Hematopoietic multipotent progenitor cell treated with erythropoietin and hydrocortisone succinate and interleukin-3 and kit ligand, for 6 days (in vitro differentiated cells): ENCODE measurements around the gene TMEM131.
"Not testable (repeated sequence)": the region's sequence is repeated elsewhere in the genome, so short reads cannot be mapped to it uniquely, and the experiment has no call there.

Experiments
- DNase-seq: peaks from one replicate; pipeline ENCODE4 v3.0.0-alpha.2; 2015

Gene TMEM131

DNA sequence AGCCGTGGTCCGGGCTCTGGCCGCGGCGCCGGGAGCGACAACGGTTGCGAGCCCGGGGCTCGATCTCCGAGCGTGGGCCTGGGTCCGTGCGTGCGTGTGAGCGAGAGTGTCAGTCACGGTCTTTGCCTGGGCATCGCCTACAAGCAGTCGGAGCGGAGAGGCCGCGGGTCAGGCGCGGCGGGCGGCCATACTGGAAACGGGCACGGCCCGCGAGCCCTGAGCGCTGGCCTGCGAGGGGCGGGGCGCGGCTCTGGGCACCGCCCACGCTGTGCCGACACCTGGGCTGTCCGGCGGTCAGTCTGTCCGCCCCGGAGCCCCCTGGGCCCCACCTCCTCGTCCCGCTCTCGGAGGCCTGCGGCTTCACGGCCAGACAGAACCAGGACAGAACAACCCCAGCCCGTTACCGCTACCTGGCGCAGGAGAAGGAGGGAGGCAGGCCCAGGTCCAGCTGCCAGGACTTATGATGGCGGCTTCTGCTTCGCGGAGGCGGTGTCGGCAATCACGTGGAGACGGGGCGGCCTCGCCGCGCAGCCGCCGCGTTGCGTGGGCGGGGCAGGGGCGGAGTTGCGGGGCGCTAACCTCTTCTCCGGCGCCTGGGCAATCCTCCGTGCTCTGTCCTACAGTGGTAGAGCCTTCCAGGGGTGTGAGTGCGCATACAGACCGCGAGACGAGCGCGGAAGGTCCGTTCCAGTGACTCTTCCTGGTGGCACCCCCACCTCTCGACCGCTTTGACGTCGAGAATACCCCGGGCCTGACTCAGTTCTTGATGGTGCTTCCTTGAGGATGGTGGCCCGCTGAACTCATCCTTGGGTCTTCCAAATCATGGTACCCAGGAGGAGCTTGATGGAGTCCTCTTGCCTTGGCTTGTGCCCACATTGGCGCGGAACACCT, at the start of gene TMEM131:
Gene TMEM131 (minus strand): TSS at position 215 of the 891 bp plus-strand sequence. CDS start 286 bp downstream, outside the sequence.
- peak; percentile 95 for DNase-seq

DNA sequence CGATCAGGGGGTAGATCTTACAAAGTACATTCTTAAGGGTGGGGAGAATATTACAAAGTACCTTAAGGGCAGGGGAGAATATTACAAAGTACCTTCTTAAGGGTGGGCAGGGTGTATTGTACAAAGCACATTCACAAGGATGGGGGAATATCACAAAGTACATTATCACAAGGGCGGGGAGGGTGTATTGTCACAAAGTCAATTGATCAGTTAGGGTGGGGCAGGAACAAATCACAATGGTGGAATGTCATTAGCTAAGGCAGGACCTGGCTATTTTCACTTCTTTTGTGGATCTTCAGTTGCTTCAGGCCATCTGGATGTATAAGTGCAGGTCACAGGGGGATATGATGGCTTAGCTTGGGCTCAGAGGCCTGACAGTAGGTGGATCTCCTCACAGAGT, 49.0 kb upstream of the TMEM131 start:
- not testable (repeated sequence) for DNase-seq

GRCh38 chr2:98043101-98043500, 47.4 kb upstream of the TMEM131 start:
- no peak for DNase-seq

GRCh38 chr2:98040331-98040939, 44.7 kb upstream of the TMEM131 start:
- no peak for DNase-seq

GRCh38 chr2:98039085-98039756, 43.5 kb upstream of the TMEM131 start:
- peak; percentile 39 for DNase-seq

- peak; percentile 13 for DNase-seq
Measured at GRCh38 chr2:98037666-98038336, 42.1 kb upstream of the TMEM131 start.

GRCh38 chr2:98037206-98037605, 41.5 kb upstream of the TMEM131 start:
- no peak for DNase-seq

DNA sequence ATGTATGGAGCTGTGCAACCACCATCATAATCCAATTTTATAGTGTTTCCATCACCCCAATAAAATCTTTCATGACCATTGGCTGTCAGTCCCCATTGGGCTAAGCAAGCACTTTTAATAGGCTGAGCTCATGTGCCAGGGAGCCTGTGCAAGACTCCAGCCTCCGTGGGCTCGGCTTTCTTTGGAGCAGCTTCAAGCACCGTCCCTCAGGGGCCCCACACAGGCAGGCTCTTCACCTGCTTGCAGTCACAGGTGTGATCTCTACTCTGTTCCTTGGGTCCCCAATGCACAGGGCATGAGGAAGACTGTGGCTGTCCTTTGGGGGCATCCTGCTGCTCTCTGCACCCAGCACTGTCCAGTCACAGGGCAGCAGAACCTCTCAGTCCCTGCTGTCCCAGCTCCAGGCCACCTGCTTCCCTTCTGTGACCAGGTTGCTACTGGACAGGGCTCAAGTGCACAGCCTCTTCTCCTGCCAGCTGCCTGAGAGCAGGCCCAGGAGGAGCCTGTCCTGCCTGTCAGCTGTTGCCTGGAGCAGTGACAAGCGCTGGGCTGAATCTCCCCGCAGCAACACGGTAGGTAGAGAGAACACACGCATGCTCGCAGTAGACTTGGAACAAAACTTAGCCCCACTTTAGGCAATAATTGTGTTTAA, 40.7 kb upstream of the TMEM131 start:
- DNase-seq: no peak

- DNase-seq: peak; percentile 59
Measured at GRCh38 chr2:98034745-98035144, 39.0 kb upstream of the TMEM131 start.

DNA sequence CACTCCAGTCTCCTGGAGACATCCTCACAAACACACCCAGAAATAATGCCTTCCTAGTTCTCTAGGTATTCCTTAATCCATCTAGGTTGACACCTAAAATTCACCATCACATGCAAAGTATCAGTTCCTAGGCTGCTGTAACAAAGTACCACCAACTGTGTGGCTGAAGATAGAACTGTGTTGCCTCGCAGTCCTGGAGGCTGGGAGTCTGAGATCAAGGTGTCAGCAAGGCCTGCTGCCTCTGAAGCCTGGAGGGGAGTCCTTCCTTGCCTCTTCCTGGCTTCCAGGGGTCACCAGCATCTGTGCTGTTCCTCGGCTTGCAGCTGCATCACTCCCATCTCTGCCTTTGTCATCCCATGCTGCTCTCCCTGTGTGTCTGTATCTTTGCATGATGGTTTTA, 36.3 kb upstream of the TMEM131 start:
- no peak for DNase-seq

- DNase-seq: no peak
Measured at GRCh38 chr2:98029718-98030222, 34.0 kb upstream of the TMEM131 start.

DNA sequence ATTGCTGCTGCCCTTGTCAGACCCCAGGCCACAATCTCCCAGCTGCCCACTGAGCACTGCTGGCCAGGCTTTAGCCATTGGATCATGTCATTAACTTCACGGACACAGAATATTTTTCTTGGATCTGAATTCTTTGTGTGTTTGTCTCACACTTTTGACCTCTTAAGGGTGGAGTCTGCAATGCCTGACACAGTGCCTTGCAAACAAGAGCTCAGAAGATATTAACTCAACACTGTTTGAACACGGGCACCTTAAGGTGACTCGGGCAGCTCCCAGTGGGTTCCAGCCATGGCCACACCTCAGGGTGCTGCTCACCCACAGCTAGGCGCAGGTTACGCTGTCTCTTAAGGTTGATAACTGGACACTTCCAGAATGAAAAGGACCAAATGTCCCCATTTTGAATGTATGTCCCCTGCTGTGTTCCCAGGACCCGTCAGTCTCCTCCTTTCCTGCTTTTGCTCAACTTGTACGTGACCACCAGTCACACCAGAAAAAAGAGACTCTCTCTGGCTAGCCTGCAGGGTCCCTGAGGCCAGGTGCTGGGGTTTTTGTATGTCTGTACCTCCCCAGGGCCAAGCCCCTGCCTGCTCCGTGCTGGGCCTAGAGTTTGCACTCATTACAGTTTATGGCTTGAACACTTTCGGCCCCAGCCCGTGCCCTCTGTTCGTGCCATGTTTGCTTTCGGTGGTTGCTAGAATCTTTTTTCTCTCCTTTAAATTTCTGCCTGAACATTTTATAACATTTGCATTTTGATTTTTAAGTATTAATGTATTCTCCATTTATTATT, 33.4 kb upstream of the TMEM131 start:
- DNase-seq: no peak

- no peak for DNase-seq
Measured at GRCh38 chr2:98028101-98028561, 32.4 kb upstream of the TMEM131 start.

GRCh38 chr2:98027538-98027937, 31.8 kb upstream of the TMEM131 start:
- DNase-seq: no peak

- DNase-seq: peak; percentile 25
Measured at GRCh38 chr2:98026927-98027522, 31.3 kb upstream of the TMEM131 start.

- DNase-seq: no peak
Measured at GRCh38 chr2:98026292-98026691, 30.5 kb upstream of the TMEM131 start.

- DNase-seq: no peak
Measured at GRCh38 chr2:98025481-98026037, 29.8 kb upstream of the TMEM131 start.

- DNase-seq: not testable (repeated sequence)
Measured at GRCh38 chr2:98022067-98022466, 26.3 kb upstream of the TMEM131 start.

GRCh38 chr2:98020992-98021713, 25.4 kb upstream of the TMEM131 start:
- DNase-seq: peak; percentile 29

DNA sequence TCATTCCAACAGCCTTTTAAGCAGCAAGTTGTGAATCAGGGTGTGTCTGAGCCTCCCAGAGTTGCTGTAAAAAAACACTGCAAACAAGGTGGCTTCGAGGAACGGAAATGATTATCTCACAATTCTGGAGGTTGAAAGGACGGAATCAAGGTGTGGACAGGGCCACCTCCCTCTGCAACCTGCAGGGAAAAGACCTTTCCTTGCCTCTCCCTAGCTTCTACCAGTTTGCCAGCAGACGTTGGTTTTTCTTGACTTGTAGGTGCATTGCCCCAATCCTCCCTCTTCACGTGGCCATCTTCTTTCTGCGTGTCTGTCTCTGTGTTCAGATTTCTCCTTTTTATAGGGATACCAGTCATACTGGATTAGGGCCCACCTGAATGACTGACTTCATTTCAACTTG, 24.8 kb upstream of the TMEM131 start:
- no peak for DNase-seq
